Spleen (tissue), 7 donors: ENCODE data around the gene PCARE.

Source experiments
- POLR2A ChIP-seq, 3 donors: fragments of 450-650 bp; IDR thresholded peaks; one replicate each; pipeline ENCODE4 v1.5.1; 2017; ENCODE audit warnings: antibody characterized with exemption in 3 of 3, mild to moderate bottlenecking in 1 of 3
- POLR2AphosphoS5 ChIP-seq, 3 donors: sonication (generic); formaldehyde crosslinking; IDR thresholded peaks; one replicate each; pipeline ENCODE4 v1.5.1; 2017; ENCODE audit warnings: antibody characterized with exemption in 3 of 3
- TF ChIP-seq, protein P1 (sequence below), 11 experiments: fragments of 200-600 bp in 7 of 11; fragments of 450-650 bp in 4 of 11; sonication (generic) in 4 of 11; IDR thresholded peaks in 8 of 11; conservative IDR thresholded peaks in 3 of 11; 1 replicate in 7 of 11; 2 replicates in 4 of 11; pipeline versions ENCODE4 v1.4.0 to v1.8.0; 2016 to 2021; ENCODE audit warnings: antibody characterized with exemption in 11 of 11, inconsistent platforms in 4 of 11, mild to moderate bottlenecking in 1 of 11
- donor health status: DM: no; HTN: no; CAD: no; lungs with moderate emphysema.
- donor health status: DM: no; HTN: no; CAD: no.
- donor health status: DM: no; HTN: no; CAD: no.

DNA sequence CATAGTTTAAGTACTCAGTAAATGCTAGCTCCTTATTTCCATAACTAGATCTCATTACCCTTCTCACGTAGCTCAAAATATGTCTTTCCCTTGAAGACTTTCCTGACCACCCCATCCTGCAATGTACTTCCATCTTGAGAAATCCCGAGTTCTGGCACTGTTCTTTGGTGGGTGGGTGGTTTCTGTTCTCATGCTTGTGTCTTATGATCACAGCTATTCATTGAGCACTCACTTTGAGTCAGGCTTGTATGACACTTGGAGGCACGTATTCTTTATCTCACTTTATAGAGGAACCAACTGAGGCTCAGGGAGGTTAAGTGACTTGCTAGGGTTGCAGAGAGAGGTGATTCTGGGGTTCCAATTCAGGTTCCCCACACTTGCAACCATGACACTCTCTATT lies 31.9 kb upstream of the PCARE start:
- TF ChIP-seq, protein P1, sequence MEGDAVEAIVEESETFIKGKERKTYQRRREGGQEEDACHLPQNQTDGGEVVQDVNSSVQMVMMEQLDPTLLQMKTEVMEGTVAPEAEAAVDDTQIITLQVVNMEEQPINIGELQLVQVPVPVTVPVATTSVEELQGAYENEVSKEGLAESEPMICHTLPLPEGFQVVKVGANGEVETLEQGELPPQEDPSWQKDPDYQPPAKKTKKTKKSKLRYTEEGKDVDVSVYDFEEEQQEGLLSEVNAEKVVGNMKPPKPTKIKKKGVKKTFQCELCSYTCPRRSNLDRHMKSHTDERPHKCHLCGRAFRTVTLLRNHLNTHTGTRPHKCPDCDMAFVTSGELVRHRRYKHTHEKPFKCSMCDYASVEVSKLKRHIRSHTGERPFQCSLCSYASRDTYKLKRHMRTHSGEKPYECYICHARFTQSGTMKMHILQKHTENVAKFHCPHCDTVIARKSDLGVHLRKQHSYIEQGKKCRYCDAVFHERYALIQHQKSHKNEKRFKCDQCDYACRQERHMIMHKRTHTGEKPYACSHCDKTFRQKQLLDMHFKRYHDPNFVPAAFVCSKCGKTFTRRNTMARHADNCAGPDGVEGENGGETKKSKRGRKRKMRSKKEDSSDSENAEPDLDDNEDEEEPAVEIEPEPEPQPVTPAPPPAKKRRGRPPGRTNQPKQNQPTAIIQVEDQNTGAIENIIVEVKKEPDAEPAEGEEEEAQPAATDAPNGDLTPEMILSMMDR (IDR thresholded peaks at IDR 0.05 in 8 of 11, conservative IDR thresholded peaks at IDR 0.05 in 3 of 11), result no peak
- TF ChIP-seq POLR2A (IDR thresholded peaks at IDR 0.05), result no peak
- TF ChIP-seq POLR2AphosphoS5 (IDR thresholded peaks at IDR 0.05), result no peak
